GM12878 (cell line): ENCODE measurements around the gene EML5. TPM values are rescaled to one million over a fixed set of nuclear protein-coding genes. Genes with fewer than 3 reads are reported as not detected.

Experiments used
- ATAC-seq: fragments of 200-7000 bp; cut with Tn5 transposase; 3 replicates; pipeline ENCODE4 v1.9.1; 2020; ENCODE audit warnings: mild to moderate bottlenecking, moderate library complexity
- BruUV-seq: library from RNA; stranded (reverse); fragments of 400-500 nt; replicated peaks from 2 replicates; lab custom pipeline; 2021; lab: Mats Ljungman, UMichigan
- CTCF ChIA-PET: fragments of 300-600 bp; sonication (Branson Sonifier 250); formaldehyde crosslinking; extraction: SDS; loops from one replicate; lab custom pipeline; 2021; ENCODE audit warnings: inconsistent platforms; lab: Yijun Ruan, JAX
- POLR2A ChIA-PET: fragments of 350-600 bp; formaldehyde crosslinking; extraction: SDS; loops from one replicate; lab custom pipeline; 2021; ENCODE audit warnings: inconsistent platforms; lab: Charles Lee
- RAD21 ChIA-PET: fragments of 300-600 bp; sonication (Branson Sonifier 250); formaldehyde crosslinking; loops from one replicate; lab custom pipeline; 2023; ENCODE audit warnings: antibody characterized with exemption; ENCODE audit not compliant: unreplicated experiment; lab: Charles Lee
- SMC1A ChIA-PET: fragments of 300-600 bp; sonication (Branson Sonifier 250); formaldehyde crosslinking; loops from one replicate; lab custom pipeline; 2023; ENCODE audit not compliant: unreplicated experiment, uncharacterized antibody; lab: Charles Lee
- DNase-seq: peaks from one replicate; pipeline ENCODE4 v3.0.0-alpha.2; 2011; ENCODE audit warnings: low read depth, low spot score
- FAIRE-seq: peaks from 3 replicates; lab custom pipeline; 2011; peaks lifted over from hg19 to GRCh38; lab: Jason Lieb, UNC
- H2AFZ ChIP-seq: 2 replicates; pipeline ENCODE4 v1.6.0; 2011; ENCODE audit warnings: low read depth, low read length, control low read depth; ENCODE audit not compliant: control insufficient read depth
- H3K27ac ChIP-seq: 2 replicates; pipeline ENCODE4 v1.5.1; 2011; ENCODE audit warnings: control low read depth; ENCODE audit not compliant: control insufficient read depth, insufficient read depth
- H3K27me3 ChIP-seq, 2 experiments: replicated peaks in 1 of 2; 2 replicates each; pipeline versions ENCODE4 v1.6.0 to v1.6.1; 2011; ENCODE audit warnings: low read length in 1 of 2; ENCODE audit not compliant: control insufficient read depth in 2 of 2, insufficient read depth in 2 of 2
- H3K36me3 ChIP-seq, 2 experiments: 2 replicates each; pipeline ENCODE4 v1.5.1; 2011; ENCODE audit warnings: low read length in 1 of 2; ENCODE audit not compliant: control insufficient read depth in 2 of 2, insufficient read depth in 2 of 2
- H3K4me1 ChIP-seq: 2 replicates; pipeline ENCODE4 v1.6.1; 2011; ENCODE audit warnings: mild to moderate bottlenecking, low read length, moderate library complexity, mixed read lengths; ENCODE audit not compliant: control insufficient read depth, insufficient read depth
- H3K4me2 ChIP-seq: 2 replicates; pipeline ENCODE4 v1.6.0; 2011; ENCODE audit warnings: control low read depth; ENCODE audit not compliant: control insufficient read depth, insufficient read depth
- H3K4me3 ChIP-seq: fragments of 200-600 bp; sonication (generic); 2 replicates; pipeline ENCODE4 v1.5.1; 2016
- H3K79me2 ChIP-seq: 2 replicates; pipeline ENCODE4 v1.6.0; 2011; ENCODE audit warnings: low read length; ENCODE audit not compliant: control insufficient read depth, insufficient read depth
- H3K9ac ChIP-seq: 2 replicates; pipeline ENCODE4 v1.8.0; 2011; ENCODE audit warnings: low read length, control low read depth, mixed read lengths; ENCODE audit not compliant: control insufficient read depth, insufficient read depth
- H3K9me3 ChIP-seq: replicated peaks from 3 replicates; pipeline ENCODE4 v1.5.1; 2011; ENCODE audit warnings: mild to moderate bottlenecking, low read length; ENCODE audit not compliant: control insufficient read depth, insufficient read depth
- H4K20me1 ChIP-seq: 2 replicates; pipeline ENCODE4 v1.6.0; 2011; ENCODE audit not compliant: control insufficient read depth, insufficient read depth
- CHD2 ChIP-seq: IDR thresholded peaks from 2 replicates; pipeline ENCODE4 v1.6.1; 2011; ENCODE audit warnings: low read depth, low read length, improper control_type of control experiment, borderline replicate concordance
- DPF2 ChIP-seq: fragments of 450-650 bp; IDR thresholded peaks from 2 replicates; pipeline ENCODE4 v1.6.1; 2017; ENCODE audit warnings: mild to moderate bottlenecking
- E4F1 ChIP-seq: fragments of 450-650 bp; IDR thresholded peaks from 2 replicates; pipeline ENCODE4 v1.6.1; 2018; ENCODE audit warnings: borderline replicate concordance, mild to moderate bottlenecking; ENCODE audit not compliant: partially characterized antibody
- HCFC1 ChIP-seq: fragments of 150-350 bp; IDR thresholded peaks from 2 replicates; pipeline ENCODE4 v1.6.1; 2014; ENCODE audit warnings: low read length
- KAT2A ChIP-seq: conservative IDR thresholded peaks from 2 replicates; pipeline ENCODE4 v1.6.1; 2011; ENCODE audit warnings: low read depth, low read length; ENCODE audit not compliant: control insufficient read depth
- POLR2A ChIP-seq: IDR thresholded peaks from 2 replicates; pipeline ENCODE4 v1.6.1; 2011; ENCODE audit warnings: low read depth, mild to moderate bottlenecking, low read length
- SMAD5 ChIP-seq: IDR thresholded peaks from 2 replicates; pipeline ENCODE4 v1.6.1; 2016; ENCODE audit warnings: antibody characterized with exemption, low read depth
- TBL1XR1 ChIP-seq: IDR thresholded peaks from 2 replicates; pipeline ENCODE4 v1.6.1; 2012; ENCODE audit warnings: low read depth, low read length, improper control_type of control experiment
- YBX1 ChIP-seq: fragments of 450-650 bp; IDR thresholded peaks from 2 replicates; pipeline ENCODE4 v1.6.1; 2016; ENCODE audit warnings: antibody characterized with exemption
- ZBED1 ChIP-seq: IDR thresholded peaks from 2 replicates; pipeline ENCODE4 v1.6.1; 2016; ENCODE audit warnings: borderline replicate concordance
- ZNF24 ChIP-seq: fragments of 450-650 bp; IDR thresholded peaks from 2 replicates; pipeline ENCODE4 v1.6.1; 2017; ENCODE audit warnings: antibody characterized with exemption, mild to moderate bottlenecking
- ZNF384 ChIP-seq: IDR thresholded peaks from 2 replicates; pipeline ENCODE4 v1.6.1; 2012; ENCODE audit warnings: low read depth, mild to moderate bottlenecking, low read length, improper control_type of control experiment, borderline replicate concordance
- ZZZ3 ChIP-seq: IDR thresholded peaks from 2 replicates; pipeline ENCODE4 v1.6.1; 2011; ENCODE audit warnings: low read depth; ENCODE audit not compliant: control insufficient read depth, insufficient read length
- WGBS: methylation state at CpG from one replicate; pipeline ENCODE4 v1.1.6; 2016; ENCODE audit warnings: low lambda C conversion rate; ENCODE audit not compliant: insufficient replicate concordance, insufficient coverage; ENCODE audit errors: missing lambda C conversion rate; 5-methylcytosine and 5-hydroxymethylcytosine counted together
- in situ Hi-C: fragments of 300-500 bp; cut with MboI; formaldehyde crosslinking; loops from 9 replicates; pipeline ENCODE4 v1.14.3; 2018; ENCODE audit warnings: mixed read lengths
- intact Hi-C: fragments of 100-400 bp; cut with micrococcal nuclease; formaldehyde crosslinking; loops from one replicate; pipeline ENCODE4 v1.14.2; 2022; ENCODE audit not compliant: unreplicated experiment
- polyA plus RNA-seq, 11 experiments: library from polyadenylated mRNA; depleted of rRNA in 4 of 11; unstranded in 6 of 11; stranded (reverse) in 5 of 11; fragments of >200 nt; fragmentation: Nextera tagmentation in 4 of 11; fragmentation: Illumina TruSeq in 1 of 11; extraction: Ambion mirVana in 4 of 11; extraction: Trizol in 1 of 11; gene quantifications; 1 replicate in 1 of 11; 2 replicates in 10 of 11; pipeline versions ENCODE4 v1.2.1 to v1.2.3, GENCODE V29; 2011 to 2016; ENCODE audit warnings: inconsistent platforms in 2 of 11, missing spikeins in 2 of 11, low read depth in 1 of 11
- total RNA-seq, 4 experiments: library from RNA; depleted of rRNA in 3 of 4; stranded (reverse); fragments of >200 nt in 3 of 4; fragmentation: Illumina TruSeq in 1 of 4; extraction: Trizol in 1 of 4; gene quantifications; 2 replicates each; pipeline versions ENCODE4 v1.2.1 to v1.2.3, GENCODE V29; 2013 to 2021
- TF ChIP-seq, protein P1 (sequence below): IDR thresholded peaks from 2 replicates; pipeline ENCODE4 v1.6.1; 2012; ENCODE audit warnings: improper control_type of control experiment, low read depth, low read length; ENCODE audit not compliant: insufficient replicate concordance

EML5 gene
- total and polyA plus RNA-seq, 10 of the 15 experiments (the other 5 are each of a cell fraction or from before 2014, with no cell fraction given) = 0.08 to 0.35 (median 0.22) TPM; not detected in 1

GRCh38 chr14:88818018-88818417 is 25.3 kb upstream of the EML5 start (continued):
- TF ChIP-seq E4F1 (no peak), SMAD5 (no peak), KAT2A (no peak), HCFC1 (no peak), ZNF24 (no peak)

- Histone ChIP-seq H3K79me2 (no peaks in the 10 kb centered on the region), H3K36me3 (no peaks in the 10 kb centered on the region), H3K9me3 (no peaks in the 10 kb centered on the region), H4K20me1 (no peaks in the 10 kb centered on the region), H3K4me1 (no peaks in the 10 kb centered on the region), H3K4me3 (no peak overlapping the region), H3K4me2 (no peak overlapping the region), H3K27ac (no peak overlapping the region), H3K27me3 (no peaks in the 10 kb centered on the region; a peak in 1 of 4 replicates), H2AFZ (no peak overlapping the region), H3K9ac (no peak overlapping the region)
- ATAC-seq = no peak
- TF ChIP-seq ZBED1 (no peak), CHD2 (no peak), TBL1XR1 (no peak), ZZZ3 (no peak), YBX1 (no peak), DPF2 (no peak), POLR2A (no peak), ZNF384 (no peak)
- TF ChIP-seq, protein P1, sequence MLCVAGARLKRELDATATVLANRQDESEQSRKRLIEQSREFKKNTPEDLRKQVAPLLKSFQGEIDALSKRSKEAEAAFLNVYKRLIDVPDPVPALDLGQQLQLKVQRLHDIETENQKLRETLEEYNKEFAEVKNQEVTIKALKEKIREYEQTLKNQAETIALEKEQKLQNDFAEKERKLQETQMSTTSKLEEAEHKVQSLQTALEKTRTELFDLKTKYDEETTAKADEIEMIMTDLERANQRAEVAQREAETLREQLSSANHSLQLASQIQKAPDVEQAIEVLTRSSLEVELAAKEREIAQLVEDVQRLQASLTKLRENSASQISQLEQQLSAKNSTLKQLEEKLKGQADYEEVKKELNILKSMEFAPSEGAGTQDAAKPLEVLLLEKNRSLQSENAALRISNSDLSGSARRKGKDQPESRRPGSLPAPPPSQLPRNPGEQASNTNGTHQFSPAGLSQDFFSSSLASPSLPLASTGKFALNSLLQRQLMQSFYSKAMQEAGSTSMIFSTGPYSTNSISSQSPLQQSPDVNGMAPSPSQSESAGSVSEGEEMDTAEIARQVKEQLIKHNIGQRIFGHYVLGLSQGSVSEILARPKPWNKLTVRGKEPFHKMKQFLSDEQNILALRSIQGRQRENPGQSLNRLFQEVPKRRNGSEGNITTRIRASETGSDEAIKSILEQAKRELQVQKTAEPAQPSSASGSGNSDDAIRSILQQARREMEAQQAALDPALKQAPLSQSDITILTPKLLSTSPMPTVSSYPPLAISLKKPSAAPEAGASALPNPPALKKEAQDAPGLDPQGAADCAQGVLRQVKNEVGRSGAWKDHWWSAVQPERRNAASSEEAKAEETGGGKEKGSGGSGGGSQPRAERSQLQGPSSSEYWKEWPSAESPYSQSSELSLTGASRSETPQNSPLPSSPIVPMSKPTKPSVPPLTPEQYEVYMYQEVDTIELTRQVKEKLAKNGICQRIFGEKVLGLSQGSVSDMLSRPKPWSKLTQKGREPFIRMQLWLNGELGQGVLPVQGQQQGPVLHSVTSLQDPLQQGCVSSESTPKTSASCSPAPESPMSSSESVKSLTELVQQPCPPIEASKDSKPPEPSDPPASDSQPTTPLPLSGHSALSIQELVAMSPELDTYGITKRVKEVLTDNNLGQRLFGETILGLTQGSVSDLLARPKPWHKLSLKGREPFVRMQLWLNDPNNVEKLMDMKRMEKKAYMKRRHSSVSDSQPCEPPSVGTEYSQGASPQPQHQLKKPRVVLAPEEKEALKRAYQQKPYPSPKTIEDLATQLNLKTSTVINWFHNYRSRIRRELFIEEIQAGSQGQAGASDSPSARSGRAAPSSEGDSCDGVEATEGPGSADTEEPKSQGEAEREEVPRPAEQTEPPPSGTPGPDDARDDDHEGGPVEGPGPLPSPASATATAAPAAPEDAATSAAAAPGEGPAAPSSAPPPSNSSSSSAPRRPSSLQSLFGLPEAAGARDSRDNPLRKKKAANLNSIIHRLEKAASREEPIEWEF = no peak
- RAD21 ChIA-PET = no interaction called here
- SMC1A ChIA-PET = interaction anchor here (0.6 kb wide), 1 partner anchor 53 kb away, joined by 3 read pairs; no protein-coding TSS in a partner anchor
- in situ Hi-C loops = no loop called here
- POLR2A ChIA-PET = no interaction called here
- BruUV-seq = no TSS peak
- WGBS = 76% methylated on average over 4 of the region's 4 CpGs
- DNase-seq = no peak
- intact Hi-C loops = no loop called here
- CTCF ChIA-PET = no interaction called here
- FAIRE-seq = no peak
These were observed 23.2 kb upstream of the EML5 start for GRCh38 chr14:88815980-88816379.
